Osteocyte (in vitro differentiated cells): Measurements from ENCODE around the gene PROC. TPM values are rescaled to one million over a fixed set of nuclear protein-coding genes. Genes with fewer than 3 reads are reported as not detected.

Experiments
- DNase-seq: peaks from one replicate; pipeline ENCODE4 v3.0.0; 2021; ENCODE audit warnings: mixed read lengths; ENCODE audit not compliant: unreplicated experiment; ENCODE audit errors: extremely low spot score
- H3K27ac Mint-ChIP-seq: one replicate; pipeline ENCODE4 v1.8.0; 2021; ENCODE audit warnings: mild to moderate bottlenecking, mixed read lengths; ENCODE audit not compliant: unreplicated experiment
- H3K27me3 Mint-ChIP-seq: one replicate; pipeline ENCODE4 v1.8.0; 2021; ENCODE audit warnings: mixed read lengths; ENCODE audit not compliant: unreplicated experiment
- H3K36me3 Mint-ChIP-seq: one replicate; pipeline ENCODE4 v1.8.0; 2021; ENCODE audit warnings: mixed read lengths; ENCODE audit not compliant: unreplicated experiment
- H3K4me1 Mint-ChIP-seq: one replicate; pipeline ENCODE4 v1.8.0; 2021; ENCODE audit warnings: mixed read lengths; ENCODE audit not compliant: unreplicated experiment
- H3K4me3 Mint-ChIP-seq: one replicate; pipeline ENCODE4 v1.8.0; 2021; ENCODE audit warnings: mild to moderate bottlenecking, moderate library complexity, mixed read lengths; ENCODE audit not compliant: unreplicated experiment
- H3K9me3 Mint-ChIP-seq: one replicate; pipeline ENCODE4 v1.8.0; 2021; ENCODE audit warnings: mixed read lengths; ENCODE audit not compliant: unreplicated experiment
- total RNA-seq: library from RNA; stranded (reverse); gene quantifications from 2 replicates; pipeline ENCODE4 v1.2.1, GENCODE V29; 2021
- TF ChIP-seq, protein P1 (sequence below): fragments of 200-600 bp; sonication (generic); IDR thresholded peaks from 2 replicates; pipeline ENCODE4 v1.5.0; 2021; ENCODE audit warnings: antibody characterized with exemption, mild to moderate bottlenecking, moderate library complexity

The PROC gene
- total RNA-seq, 1 donor from 2014 or later = 1.6 TPM

DNA sequence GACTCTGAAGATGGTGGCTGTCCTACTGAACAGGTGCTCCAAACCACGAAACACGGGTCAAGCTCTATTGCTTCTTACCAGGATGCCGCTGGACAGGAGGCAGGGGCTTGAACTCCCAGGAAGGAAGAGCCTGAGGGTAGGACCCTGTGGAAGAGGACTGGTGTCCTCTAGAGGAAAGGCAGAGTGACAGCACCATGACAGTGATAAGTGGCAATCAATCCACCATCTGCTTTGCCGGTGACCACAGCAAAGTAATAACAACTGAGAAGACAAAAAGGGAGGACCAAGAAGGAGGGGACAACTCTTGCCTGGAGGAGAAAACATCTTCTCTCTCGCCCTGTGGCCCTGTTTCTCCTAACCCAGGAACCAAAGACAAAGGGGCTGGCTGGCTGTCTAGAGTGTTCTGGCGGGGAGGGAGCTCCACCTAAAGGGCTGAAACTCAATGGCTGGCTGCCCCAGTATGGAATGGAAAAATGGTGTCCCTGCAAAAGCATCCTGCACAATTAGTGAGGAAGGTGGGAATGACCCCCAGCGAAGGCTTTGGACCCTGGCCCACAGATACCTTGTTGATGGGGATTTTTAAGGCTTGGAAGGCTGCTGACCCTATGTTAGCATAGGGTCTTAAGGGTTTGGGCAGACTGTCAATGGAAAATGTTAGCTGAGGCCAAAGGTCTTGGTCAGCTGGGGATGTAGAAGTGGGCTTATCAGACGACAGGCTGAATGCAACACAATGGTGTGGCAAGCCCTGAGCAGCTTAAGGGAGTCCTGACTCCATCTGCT lies 35.4 kb downstream of the PROC start:
- Mint-ChIP-seq H3K36me3 (peaks cover 9% of the 10 kb centered on the region), H3K27me3 (no peaks in the 10 kb centered on the region), H3K9me3 (no peaks in the 10 kb centered on the region), H3K4me1 (peaks cover 22% of the 10 kb centered on the region), H3K27ac (no peak overlapping the region), H3K4me3 (no peak overlapping the region)
- TF ChIP-seq, protein P1, sequence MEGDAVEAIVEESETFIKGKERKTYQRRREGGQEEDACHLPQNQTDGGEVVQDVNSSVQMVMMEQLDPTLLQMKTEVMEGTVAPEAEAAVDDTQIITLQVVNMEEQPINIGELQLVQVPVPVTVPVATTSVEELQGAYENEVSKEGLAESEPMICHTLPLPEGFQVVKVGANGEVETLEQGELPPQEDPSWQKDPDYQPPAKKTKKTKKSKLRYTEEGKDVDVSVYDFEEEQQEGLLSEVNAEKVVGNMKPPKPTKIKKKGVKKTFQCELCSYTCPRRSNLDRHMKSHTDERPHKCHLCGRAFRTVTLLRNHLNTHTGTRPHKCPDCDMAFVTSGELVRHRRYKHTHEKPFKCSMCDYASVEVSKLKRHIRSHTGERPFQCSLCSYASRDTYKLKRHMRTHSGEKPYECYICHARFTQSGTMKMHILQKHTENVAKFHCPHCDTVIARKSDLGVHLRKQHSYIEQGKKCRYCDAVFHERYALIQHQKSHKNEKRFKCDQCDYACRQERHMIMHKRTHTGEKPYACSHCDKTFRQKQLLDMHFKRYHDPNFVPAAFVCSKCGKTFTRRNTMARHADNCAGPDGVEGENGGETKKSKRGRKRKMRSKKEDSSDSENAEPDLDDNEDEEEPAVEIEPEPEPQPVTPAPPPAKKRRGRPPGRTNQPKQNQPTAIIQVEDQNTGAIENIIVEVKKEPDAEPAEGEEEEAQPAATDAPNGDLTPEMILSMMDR = peak; percentile 41
- peak; percentile 71 for DNase-seq

DNA sequence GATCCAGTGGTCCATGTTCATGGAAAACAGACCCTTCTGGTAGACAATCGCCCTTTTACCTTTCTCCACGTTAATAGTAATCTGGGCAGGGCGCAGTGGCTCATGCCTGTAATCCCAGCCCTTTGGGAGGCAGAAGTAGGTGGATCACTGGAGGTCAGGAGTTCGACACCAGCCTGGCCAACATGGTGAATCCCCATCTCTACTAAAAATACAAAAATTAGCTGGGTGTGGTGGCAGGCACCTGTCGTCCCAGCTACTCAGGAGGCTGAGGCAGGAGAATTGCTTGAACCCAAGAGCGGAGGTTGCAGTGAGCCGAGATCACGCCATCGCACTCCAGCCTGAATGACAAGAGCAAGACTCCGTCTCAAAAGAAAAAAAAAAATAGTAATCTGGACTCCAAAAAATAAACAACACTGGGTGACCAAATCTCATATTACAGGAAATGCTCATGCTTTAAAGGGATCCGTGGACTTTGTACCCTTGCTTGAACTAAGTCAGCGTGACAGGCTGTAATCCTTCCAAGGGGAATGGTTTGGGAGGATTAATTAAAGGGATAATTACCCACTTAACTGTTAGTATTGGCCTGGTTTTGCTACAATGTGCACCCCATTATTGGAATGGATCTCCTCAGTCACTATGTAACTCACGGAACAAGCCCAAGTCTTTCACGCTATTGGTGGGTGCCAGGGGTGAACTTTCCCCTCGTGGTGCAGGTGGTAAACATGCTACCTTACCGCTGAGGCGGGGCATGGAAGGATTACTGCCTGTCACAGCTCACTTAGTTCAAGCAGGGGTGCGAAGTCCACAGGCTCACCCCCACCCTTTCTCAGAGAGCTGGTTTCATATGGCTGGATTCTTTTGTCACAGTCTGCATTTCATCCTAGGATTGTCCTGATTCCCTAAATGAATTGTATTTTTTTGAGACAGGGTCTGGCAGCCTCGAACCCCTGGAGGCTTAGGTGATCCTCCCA lies 36.7 kb downstream of the PROC start:
- Mint-ChIP-seq H3K36me3 (peaks cover 6% of the 10 kb centered on the region), H3K9me3 (no peaks in the 10 kb centered on the region), H3K4me3 (no peak overlapping the region), H3K4me1 (peaks cover 14% of the 10 kb centered on the region), H3K27ac (no peak overlapping the region), H3K27me3 (no peaks in the 10 kb centered on the region)
- DNase-seq = peak; percentile 56
- TF ChIP-seq, protein P1 = no peak

GRCh38 chr2:127455566-127456493 lies 37.6 kb downstream of the PROC start:
- Mint-ChIP-seq H3K4me3 (no peak overlapping the region), H3K27ac (no peak overlapping the region)

DNA sequence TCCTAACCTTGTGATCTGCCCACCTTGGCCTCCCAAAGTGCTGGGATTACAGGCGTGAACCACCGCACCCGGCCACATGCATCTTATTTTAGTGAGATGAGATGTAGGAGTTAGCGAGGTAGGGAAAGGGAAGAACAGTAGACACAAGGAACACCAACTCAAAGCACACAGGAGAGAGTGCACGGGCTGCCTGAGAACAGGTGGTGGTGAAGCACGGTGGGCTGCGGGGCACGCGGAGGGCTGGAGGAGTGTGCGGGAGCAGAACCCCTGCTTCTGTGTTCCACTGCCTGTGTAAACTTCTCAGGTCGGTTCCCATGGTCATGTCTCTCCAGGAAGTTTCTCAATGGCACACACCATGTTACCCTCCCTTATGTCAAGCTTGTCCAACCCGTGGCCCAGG lies 38.7 kb downstream of the PROC start:
- Mint-ChIP-seq H3K27me3 (no peaks in the 10 kb centered on the region), H3K4me1 (peaks cover 12% of the 10 kb centered on the region), H3K4me3 (no peak overlapping the region), H3K27ac (no peak overlapping the region), H3K9me3 (no peaks in the 10 kb centered on the region), H3K36me3 (peaks cover 7% of the 10 kb centered on the region)
- no peak for DNase-seq
- TF ChIP-seq, protein P1 = no peak

More at GRCh38 chr2:127455566-127456493, 37.6 kb downstream of the PROC start:
- TF ChIP-seq, protein P1 = no peak
- Mint-ChIP-seq H3K36me3 (peaks cover 5% of the 10 kb centered on the region), H3K9me3 (no peaks in the 10 kb centered on the region), H3K4me1 (peaks cover 12% of the 10 kb centered on the region), H3K27me3 (no peaks in the 10 kb centered on the region)
- peak; percentile 36 for DNase-seq
